AG04450 (cell line): ENCODE results near the gene LRP1B. TPM values are rescaled to one million over a fixed set of nuclear protein-coding genes. Genes with fewer than 3 reads are reported as not detected.

ENCODE experiments used
- CTCF ChIA-PET: fragments of 300-600, 350-600 bp; formaldehyde crosslinking; extraction: SDS; loops from one replicate; lab custom pipeline; 2022; ENCODE audit warnings: antibody characterized with exemption, inconsistent platforms; lab: Charles Lee
- POLR2A ChIA-PET: fragments of 350-600 bp; formaldehyde crosslinking; extraction: SDS; loops from one replicate; lab custom pipeline; 2021; ENCODE audit warnings: antibody characterized with exemption, inconsistent platforms; lab: Yijun Ruan, JAX
- DNase-seq: peaks from one replicate; pipeline ENCODE4 v3.0.0-alpha.2; 2011; ENCODE audit warnings: low read depth, low spot score
- H3K27ac ChIP-seq: one replicate; pipeline ENCODE4 v1.5.1; 2012; ENCODE audit warnings: low read depth, low read length, control low read depth
- H3K27me3 ChIP-seq: one replicate; pipeline ENCODE4 v1.6.0; 2012; ENCODE audit warnings: low read length; ENCODE audit not compliant: control insufficient read depth, insufficient read depth
- H3K4me3 ChIP-seq: 2 replicates; pipeline ENCODE4 v1.5.1; 2011; ENCODE audit warnings: mild to moderate bottlenecking, low read depth, low read length, control low read depth
- H3K9me3 ChIP-seq: 2 replicates; pipeline ENCODE4 v1.5.1; 2012; ENCODE audit warnings: low read length; ENCODE audit not compliant: control insufficient read depth, insufficient read depth
- polyA plus RNA-seq: library from polyadenylated mRNA; depleted of rRNA; stranded (reverse); fragments of >200 nt; gene quantifications from 2 replicates; pipeline ENCODE4 v1.2.3, GENCODE V29; 2011
- TF ChIP-seq, protein P1 (sequence below): IDR thresholded peaks from 2 replicates; pipeline ENCODE4 v1.5.1; 2011; ENCODE audit warnings: low read depth, low read length, control low read depth, inconsistent platforms

The LRP1B gene
- polyA plus RNA-seq, 1 experiment = 0.15 TPM

DNA sequence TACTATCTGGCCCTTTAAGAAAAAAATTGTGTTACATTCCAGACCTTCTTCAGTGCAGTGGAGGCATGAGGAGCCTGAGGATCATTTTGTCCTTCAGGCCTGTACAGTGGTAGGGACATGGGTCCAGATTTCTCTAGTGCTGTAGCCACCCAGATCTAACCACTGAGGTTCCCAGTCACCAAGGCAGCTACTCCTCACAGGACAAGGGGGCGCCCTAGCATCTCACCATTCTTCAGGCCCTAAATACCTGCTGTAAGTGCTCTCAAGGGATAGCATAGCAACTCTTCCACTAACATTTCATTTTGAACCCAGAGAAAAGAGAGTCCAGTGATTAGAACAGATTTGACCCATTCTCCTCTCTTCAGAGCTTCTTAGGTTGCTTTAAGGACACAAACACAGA lies 1533.0 kb downstream of the LRP1B start:
- ChIA-PET CTCF (no interaction called here), POLR2A (no interaction called here)
- Histone ChIP-seq H3K27me3 (no peaks in the 10 kb centered on the region), H3K27ac (no peak overlapping the region), H3K4me3 (no peak overlapping the region), H3K9me3 (no peaks in the 10 kb centered on the region)
- DNase-seq = no peak
- TF ChIP-seq, protein P1, sequence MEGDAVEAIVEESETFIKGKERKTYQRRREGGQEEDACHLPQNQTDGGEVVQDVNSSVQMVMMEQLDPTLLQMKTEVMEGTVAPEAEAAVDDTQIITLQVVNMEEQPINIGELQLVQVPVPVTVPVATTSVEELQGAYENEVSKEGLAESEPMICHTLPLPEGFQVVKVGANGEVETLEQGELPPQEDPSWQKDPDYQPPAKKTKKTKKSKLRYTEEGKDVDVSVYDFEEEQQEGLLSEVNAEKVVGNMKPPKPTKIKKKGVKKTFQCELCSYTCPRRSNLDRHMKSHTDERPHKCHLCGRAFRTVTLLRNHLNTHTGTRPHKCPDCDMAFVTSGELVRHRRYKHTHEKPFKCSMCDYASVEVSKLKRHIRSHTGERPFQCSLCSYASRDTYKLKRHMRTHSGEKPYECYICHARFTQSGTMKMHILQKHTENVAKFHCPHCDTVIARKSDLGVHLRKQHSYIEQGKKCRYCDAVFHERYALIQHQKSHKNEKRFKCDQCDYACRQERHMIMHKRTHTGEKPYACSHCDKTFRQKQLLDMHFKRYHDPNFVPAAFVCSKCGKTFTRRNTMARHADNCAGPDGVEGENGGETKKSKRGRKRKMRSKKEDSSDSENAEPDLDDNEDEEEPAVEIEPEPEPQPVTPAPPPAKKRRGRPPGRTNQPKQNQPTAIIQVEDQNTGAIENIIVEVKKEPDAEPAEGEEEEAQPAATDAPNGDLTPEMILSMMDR = no peak

DNA sequence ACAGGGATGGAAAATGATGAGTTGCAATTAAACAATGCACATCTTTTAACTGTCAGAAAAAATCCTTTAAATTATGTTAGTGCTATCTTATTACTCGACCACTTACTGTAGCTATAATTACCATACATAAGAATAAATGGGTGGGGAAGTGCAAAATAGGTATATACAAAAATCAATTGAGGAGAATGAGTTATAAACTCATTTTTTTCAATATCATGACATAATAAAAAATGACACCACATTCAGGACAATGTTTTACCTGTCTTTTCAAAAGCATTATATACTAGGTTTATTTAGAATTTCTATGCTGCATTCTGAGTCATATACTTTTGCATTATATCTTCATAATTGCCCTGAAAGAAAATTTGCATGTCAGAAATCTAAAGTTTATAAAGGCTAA lies 1533.6 kb downstream of the LRP1B start:
- no peak overlapping the region for H3K4me3 ChIP-seq
- POLR2A ChIA-PET = no interaction called here
- no peak for DNase-seq
- CTCF ChIA-PET = no interaction called here
- no peaks in the 10 kb centered on the region for H3K9me3 ChIP-seq
- TF ChIP-seq, protein P1 = no peak
- H3K27ac ChIP-seq = no peak overlapping the region
- no peaks in the 10 kb centered on the region for H3K27me3 ChIP-seq

DNA sequence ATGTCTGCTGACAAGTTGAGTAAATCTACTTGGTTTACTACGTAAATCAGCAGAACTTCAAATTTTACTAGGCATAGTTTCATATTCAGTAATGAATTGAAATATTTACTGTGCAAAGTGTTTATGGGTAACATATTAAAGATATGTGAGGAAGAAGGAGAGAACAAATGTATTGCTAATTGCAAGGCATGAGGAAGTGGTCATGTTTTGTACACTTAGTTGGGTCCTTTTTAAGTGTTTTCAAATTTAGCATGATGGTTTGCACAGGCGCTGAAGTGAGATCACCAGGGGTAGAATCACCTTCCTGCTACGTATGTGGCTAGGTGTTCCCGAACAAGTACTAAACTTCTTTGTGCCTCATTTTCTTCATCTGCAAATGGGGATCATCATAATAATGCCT lies 1534.4 kb downstream of the LRP1B start:
- Histone ChIP-seq H3K4me3 (no peak overlapping the region), H3K9me3 (no peaks in the 10 kb centered on the region), H3K27ac (no peak overlapping the region), H3K27me3 (no peaks in the 10 kb centered on the region)
- TF ChIP-seq, protein P1 = no peak
- no peak for DNase-seq
- ChIA-PET POLR2A (no interaction called here), CTCF (no interaction called here)

DNA sequence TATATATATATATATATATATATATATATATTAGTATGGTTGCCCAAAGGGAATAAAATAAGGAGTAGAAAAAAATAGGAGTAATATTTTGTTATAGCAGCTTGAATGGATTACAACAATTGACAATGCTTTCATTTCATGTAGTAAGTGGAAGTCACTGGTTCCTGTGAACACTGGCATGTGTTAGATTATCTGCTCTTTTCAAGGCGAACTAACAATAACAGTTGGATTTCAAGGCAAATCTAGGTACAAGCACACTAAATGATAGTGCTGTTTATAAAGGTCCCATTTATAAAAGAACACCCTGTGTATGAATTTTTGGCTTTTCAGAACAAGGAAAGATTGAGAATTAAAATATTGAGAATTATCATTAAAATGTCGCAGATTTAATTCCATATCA lies 1535.7 kb downstream of the LRP1B start:
- Histone ChIP-seq H3K9me3 (no peaks in the 10 kb centered on the region), H3K4me3 (no peak overlapping the region), H3K27me3 (no peaks in the 10 kb centered on the region), H3K27ac (no peak overlapping the region)
- TF ChIP-seq, protein P1 = no peak
- POLR2A ChIA-PET = no interaction called here
- CTCF ChIA-PET = no interaction called here
- DNase-seq = no peak

DNA sequence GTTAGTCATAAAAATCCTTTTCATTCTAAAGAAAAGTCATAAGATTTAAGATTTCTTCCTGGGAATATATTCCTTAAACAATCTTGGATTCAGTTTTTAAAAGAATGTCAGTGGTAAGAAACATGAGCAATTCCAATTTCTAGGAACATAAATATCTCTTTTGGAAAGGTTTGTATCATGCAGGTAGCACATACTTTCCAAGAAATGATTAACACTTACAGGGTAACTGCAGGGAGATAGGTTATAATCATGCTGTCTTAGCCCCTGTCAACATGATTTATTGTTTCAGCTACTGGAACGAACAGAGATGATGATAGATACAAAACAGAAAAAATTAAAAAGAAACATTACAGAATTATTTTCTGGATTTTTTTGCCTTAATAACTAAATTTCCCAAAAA lies 1537.7 kb downstream of the LRP1B start:
- no peak for DNase-seq
- no peaks in the 10 kb centered on the region for H3K9me3 ChIP-seq
- POLR2A ChIA-PET = no interaction called here
- TF ChIP-seq, protein P1 = no peak
- H3K27me3 ChIP-seq = no peaks in the 10 kb centered on the region
- H3K27ac ChIP-seq = no peak overlapping the region
- H3K4me3 ChIP-seq = no peak overlapping the region
- CTCF ChIA-PET = no interaction called here
